GM10248 (cell line): ENCODE results near the gene AMBP.

ENCODE experiments used
- CTCF ChIA-PET: fragments of 300-600 bp; sonication (Branson Sonifier 250); formaldehyde crosslinking; extraction: SDS; loops from one replicate; lab custom pipeline; 2021; ENCODE audit warnings: antibody characterized with exemption; lab: Yijun Ruan, JAX
- POLR2A ChIA-PET: fragments of 350-650 bp; sonication (Branson Sonifier 250); formaldehyde crosslinking; extraction: SDS; loops from one replicate; lab custom pipeline; 2020; ENCODE audit warnings: antibody characterized with exemption; lab: Yijun Ruan, JAX
- DNase-seq: peaks from one replicate; pipeline ENCODE4 v3.0.0; 2012; ENCODE audit errors: extremely low spot score
- TF ChIP-seq, protein P1 (sequence below): IDR thresholded peaks from 2 replicates; pipeline ENCODE4 v1.5.1; 2012; ENCODE audit warnings: mild to moderate bottlenecking, low read depth; ENCODE audit errors: extremely low read depth, missing control alignments, control extremely low read depth

Gene AMBP

DNA sequence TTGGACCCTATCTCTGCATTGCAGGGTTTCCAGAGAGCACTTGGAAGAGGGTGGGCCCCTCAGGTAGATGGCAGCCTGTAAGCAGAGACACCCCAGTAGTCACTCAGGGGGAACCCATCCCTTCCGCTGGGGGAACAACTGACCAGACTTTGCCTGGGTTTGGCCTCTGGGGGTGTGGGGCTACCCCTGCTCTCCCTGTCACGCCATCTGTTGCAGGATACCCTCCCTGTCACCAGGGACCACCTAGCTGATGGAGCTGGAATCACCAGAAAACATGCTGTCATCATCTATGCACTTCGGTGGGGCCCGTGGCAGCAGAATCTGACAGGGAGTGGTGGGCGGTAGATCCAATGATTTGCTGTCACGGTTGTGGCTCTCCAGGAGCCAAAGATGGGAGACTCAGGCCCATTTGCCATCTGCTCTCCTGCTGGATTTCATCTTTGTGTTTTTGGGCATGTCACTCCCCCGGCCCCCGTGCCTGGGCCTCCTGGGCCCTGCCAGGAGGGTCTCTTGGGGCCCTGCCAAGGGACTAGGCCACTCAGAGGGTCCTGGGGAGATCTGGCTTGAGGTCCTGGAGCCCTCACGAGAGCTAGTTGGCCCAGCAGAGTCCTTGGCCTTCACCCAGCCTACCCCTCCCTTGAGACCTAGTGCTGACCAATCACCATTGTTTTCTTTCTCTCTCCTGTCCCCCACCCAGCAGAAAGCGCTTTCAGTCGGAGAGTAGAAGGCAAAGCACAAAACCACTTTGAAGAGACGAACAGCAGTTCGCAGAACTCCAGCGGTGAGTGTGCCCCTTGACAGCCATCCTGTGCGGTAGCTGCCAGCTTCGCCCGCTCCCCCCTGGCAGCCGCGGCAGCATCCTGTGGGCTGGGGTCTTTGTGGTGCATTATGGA, 45.9 kb downstream of the AMBP start:
- ChIA-PET POLR2A (no interaction called here), CTCF (no interaction called here)
- TF ChIP-seq, protein P1, sequence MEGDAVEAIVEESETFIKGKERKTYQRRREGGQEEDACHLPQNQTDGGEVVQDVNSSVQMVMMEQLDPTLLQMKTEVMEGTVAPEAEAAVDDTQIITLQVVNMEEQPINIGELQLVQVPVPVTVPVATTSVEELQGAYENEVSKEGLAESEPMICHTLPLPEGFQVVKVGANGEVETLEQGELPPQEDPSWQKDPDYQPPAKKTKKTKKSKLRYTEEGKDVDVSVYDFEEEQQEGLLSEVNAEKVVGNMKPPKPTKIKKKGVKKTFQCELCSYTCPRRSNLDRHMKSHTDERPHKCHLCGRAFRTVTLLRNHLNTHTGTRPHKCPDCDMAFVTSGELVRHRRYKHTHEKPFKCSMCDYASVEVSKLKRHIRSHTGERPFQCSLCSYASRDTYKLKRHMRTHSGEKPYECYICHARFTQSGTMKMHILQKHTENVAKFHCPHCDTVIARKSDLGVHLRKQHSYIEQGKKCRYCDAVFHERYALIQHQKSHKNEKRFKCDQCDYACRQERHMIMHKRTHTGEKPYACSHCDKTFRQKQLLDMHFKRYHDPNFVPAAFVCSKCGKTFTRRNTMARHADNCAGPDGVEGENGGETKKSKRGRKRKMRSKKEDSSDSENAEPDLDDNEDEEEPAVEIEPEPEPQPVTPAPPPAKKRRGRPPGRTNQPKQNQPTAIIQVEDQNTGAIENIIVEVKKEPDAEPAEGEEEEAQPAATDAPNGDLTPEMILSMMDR, result no peak
- DNase-seq, result peak; percentile 13

GRCh38 chr9:114031037-114031630, 47.0 kb downstream of the AMBP start:
- TF ChIP-seq, protein P1, result no peak
- ChIA-PET CTCF (no interaction called here), POLR2A (no interaction called here)
- DNase-seq, result peak; percentile 5

- TF ChIP-seq, protein P1, result no peak
- ChIA-PET CTCF (no interaction called here), POLR2A (no interaction called here)
- DNase-seq, result peak; percentile 8
Observed at GRCh38 chr9:114030364-114030763, 47.7 kb downstream of the AMBP start.

- DNase-seq, result peak; percentile 9
- ChIA-PET CTCF (no interaction called here), POLR2A (no interaction called here)
- TF ChIP-seq, protein P1, result no peak
Observed at GRCh38 chr9:114029311-114030170, 48.6 kb downstream of the AMBP start.

DNA sequence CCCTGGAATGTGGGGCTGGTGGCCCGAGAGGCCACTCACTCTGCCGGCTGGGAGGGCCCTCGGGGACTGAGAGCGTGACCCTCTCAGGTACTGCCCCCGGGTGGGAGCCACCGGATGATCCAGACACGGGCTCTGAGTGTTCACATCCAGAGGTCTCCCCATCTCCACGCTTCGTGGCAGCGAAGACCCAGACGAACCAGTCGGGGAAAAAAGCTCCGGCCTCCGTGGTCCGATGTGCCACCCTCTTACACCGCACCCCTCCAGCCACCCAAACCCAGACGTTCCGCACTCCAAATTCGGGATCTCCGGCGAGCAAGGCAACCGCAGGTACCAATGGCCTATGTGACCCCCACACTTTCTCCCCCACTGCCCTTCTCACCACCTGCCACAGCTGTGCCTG, 49.5 kb downstream of the AMBP start:
- CTCF ChIA-PET, result no interaction called here
- peak; percentile 8 for DNase-seq
- TF ChIP-seq, protein P1, result no peak
- POLR2A ChIA-PET, result no interaction called here

DNA sequence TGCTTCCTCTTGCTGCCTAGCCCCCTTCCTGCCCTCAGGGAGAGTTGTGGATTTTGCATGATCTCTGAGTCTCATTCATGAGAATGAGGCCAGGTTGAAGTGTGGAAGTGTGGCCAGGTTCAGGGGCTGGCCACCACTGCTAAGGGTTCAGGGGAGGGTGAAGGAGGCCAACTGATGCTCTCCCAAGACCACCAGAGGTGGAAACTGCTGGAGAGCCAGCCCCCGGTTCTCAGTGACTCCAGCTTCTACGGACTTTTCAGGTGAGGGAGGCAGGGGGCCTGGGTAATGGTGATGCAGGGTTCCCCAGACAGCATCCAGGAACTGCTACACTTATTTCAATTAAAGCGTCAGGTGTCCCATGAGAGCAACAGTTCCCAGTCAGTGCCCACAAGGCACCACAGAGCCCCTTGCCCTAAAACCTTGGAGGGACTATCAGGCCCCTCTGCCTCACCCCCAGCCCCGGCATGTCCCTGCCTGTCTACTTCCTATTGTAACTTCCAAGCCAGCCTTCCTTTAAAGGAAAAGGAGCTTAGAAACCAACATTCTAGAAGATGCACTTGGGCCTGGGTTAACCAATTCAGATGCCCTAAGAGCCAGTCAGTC, 50.1 kb downstream of the AMBP start:
- ChIA-PET CTCF (no interaction called here), POLR2A (no interaction called here)
- TF ChIP-seq, protein P1, result no peak
- DNase-seq, result no peak
